ENCODE measurements around the gene KRTAP10-9.
"Not testable (repeated sequence)": the region's sequence is repeated elsewhere in the genome, so short reads cannot be mapped to it uniquely, and the experiment has no call there.

Gene KRTAP10-9

GRCh38 chr21:44626673-44627143 is at the start of gene KRTAP10-9:
Gene KRTAP10-9 (plus strand): TSS chr21:44627093. CDS start chr21:44627172, 79 bp downstream.
- intact Hi-C loops (cut with DNase I) = no loop called here
- DNase-seq = peak in 1 of 10 donors; percentile 7

GRCh38 chr21:44578371-44579055 is 48.4 kb upstream of the KRTAP10-9 start:
- intact Hi-C loops (cut with DNase I) = no loop called here

GRCh38 chr21:44579056-44579832 is 47.6 kb upstream of the KRTAP10-9 start:
- peak in 1 of 10 donors; percentile 56 for DNase-seq
- intact Hi-C loops (cut with DNase I) = no loop called here

More at GRCh38 chr21:44578371-44579055, 48.4 kb upstream of the KRTAP10-9 start:
- peak in 2 of 10 donors; percentile 68 to 76 for DNase-seq

- intact Hi-C loops (cut with DNase I) = no loop called here
- no peak for DNase-seq
These were observed 47.1 kb upstream of the KRTAP10-9 start for GRCh38 chr21:44579833-44580144.

- peak in 1 of 10 donors; percentile 84 for DNase-seq
These were observed 46.6 kb upstream of the KRTAP10-9 start, which contains the start of gene KRTAP10-5 for GRCh38 chr21:44580231-44580821. Gene KRTAP10-5 (minus strand): TSS chr21:44580604. CDS start chr21:44580578, 26 bp downstream.

GRCh38 chr21:44581158-44581557 is 45.7 kb upstream of the KRTAP10-9 start:
- intact Hi-C loops (cut with DNase I) = no loop called here
- no peak for DNase-seq

More at GRCh38 chr21:44580231-44580821, 46.6 kb upstream of the KRTAP10-9 start, which contains the start of gene KRTAP10-5:
- intact Hi-C loops (cut with DNase I) = not testable (repeated sequence)

GRCh38 chr21:44582055-44582454 is 44.8 kb upstream of the KRTAP10-9 start:
- peak in 1 of 10 donors; percentile 31 for DNase-seq
- intact Hi-C loops (cut with DNase I) = no loop called here

- intact Hi-C loops (cut with DNase I) = no loop called here
- DNase-seq = no peak
These were observed 43.6 kb upstream of the KRTAP10-9 start for GRCh38 chr21:44583089-44583799.

- DNase-seq = no peak
- intact Hi-C loops (cut with DNase I) = no loop called here
These were observed 43.1 kb upstream of the KRTAP10-9 start for GRCh38 chr21:44583800-44584147.

- peak in 1 of 10 donors; percentile 58 for DNase-seq
These were observed 41.0 kb upstream of the KRTAP10-9 start for GRCh38 chr21:44585892-44586291.

GRCh38 chr21:44589094-44589493 is 37.8 kb upstream of the KRTAP10-9 start:
- intact Hi-C loops (cut with DNase I) = no loop called here
- no peak for DNase-seq

More at GRCh38 chr21:44585892-44586291, 41.0 kb upstream of the KRTAP10-9 start:
- intact Hi-C loops (cut with DNase I) = no loop called here

- peak in 3 of 10 donors; percentile 20 to 74 (median 63) for DNase-seq
- intact Hi-C loops (cut with DNase I) = no loop called here
These were observed 37.1 kb upstream of the KRTAP10-9 start for GRCh38 chr21:44589586-44590305.

- intact Hi-C loops (cut with DNase I) = no loop called here
- peak in 2 of 10 donors; percentile 48 to 56 for DNase-seq
These were observed 36.6 kb upstream of the KRTAP10-9 start for GRCh38 chr21:44590311-44590721.

- intact Hi-C loops (cut with DNase I) = not testable (repeated sequence)
- peak in 2 of 10 donors; percentile 36 to 85 for DNase-seq
These were observed 35.7 kb upstream of the KRTAP10-9 start for GRCh38 chr21:44590897-44591800.

- DNase-seq = peak in 2 of 10 donors; percentile 22 to 68
- intact Hi-C loops (cut with DNase I) = not testable (repeated sequence)
These were observed 35.1 kb upstream of the KRTAP10-9 start for GRCh38 chr21:44591801-44592130.

GRCh38 chr21:44592446-44593311 is 34.2 kb upstream of the KRTAP10-9 start, which contains the start of gene KRTAP10-6:
Gene KRTAP10-6 (minus strand): TSS chr21:44592505. CDS start chr21:44592484, 21 bp downstream.
- intact Hi-C loops (cut with DNase I) = no loop called here
- DNase-seq = peak in 3 of 10 donors; percentile 24 to 72 (median 61)

- intact Hi-C loops (cut with DNase I) = no loop called here
- peak in 2 of 10 donors; percentile 22 to 41 for DNase-seq
These were observed 33.1 kb upstream of the KRTAP10-9 start for GRCh38 chr21:44593598-44594405.
